Cardiac fibroblast (primary cell): ENCODE measurements around the gene REEP3.

Experiments used
- DNase-seq, 2 donors: peaks; one replicate each; pipeline versions ENCODE4 v3.0.0 to v3.0.0-alpha.2; 2010; ENCODE audit warnings: low read depth in 2 of 2
- H3K4me3 ChIP-seq, 2 donors: replicated peaks in 1 of 2; 1 replicate in 1 of 2; 2 replicates in 1 of 2; pipeline ENCODE4 v1.5.1; 2011; ENCODE audit warnings: low read depth in 2 of 2, low read length in 2 of 2, mild to moderate bottlenecking in 2 of 2, moderate library complexity in 1 of 2
- TF ChIP-seq, protein P1 (sequence below): IDR thresholded peaks from one replicate; pipeline ENCODE4 v1.5.1; 2011; ENCODE audit warnings: low read depth, mild to moderate bottlenecking, low read length, inconsistent platforms

REEP3 gene

DNA sequence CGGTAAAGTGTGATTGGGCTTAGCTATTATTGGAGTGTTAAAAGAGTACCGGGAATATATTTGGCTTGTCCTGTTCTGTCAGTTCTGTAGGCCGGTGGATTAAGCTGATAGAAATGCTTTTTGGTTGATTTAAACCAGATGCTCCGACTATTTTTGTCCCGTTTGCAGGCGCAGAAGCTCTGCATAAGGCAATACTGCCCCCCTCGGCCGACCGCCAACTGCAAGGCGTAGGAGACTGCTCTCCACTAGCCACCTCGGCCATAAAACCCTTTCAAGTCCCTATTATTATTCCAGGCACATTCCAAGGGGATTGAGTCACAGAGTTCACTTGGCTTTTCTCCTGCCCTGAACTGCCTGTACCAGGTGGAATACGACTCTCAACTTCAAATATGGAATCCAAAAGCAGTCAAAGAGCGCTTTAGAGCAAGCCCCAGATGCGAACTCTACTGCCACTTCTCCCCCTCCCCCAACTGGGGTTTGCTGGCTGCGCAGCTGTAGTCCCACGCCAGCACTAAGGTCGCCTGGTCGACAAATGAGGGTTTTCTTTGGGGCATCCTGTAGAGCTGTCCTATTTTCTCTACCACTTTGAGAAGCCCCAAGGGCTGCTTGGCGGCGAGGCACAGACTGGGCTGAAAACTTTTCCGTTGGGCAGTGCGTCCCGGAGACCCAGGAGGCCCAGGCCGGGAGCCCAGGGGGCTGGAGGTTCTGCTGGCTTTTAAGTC, 108.3 kb downstream of the REEP3 start:
- peak overlapping the region; percentile 56 to 62 for H3K4me3 ChIP-seq
- TF ChIP-seq, protein P1, sequence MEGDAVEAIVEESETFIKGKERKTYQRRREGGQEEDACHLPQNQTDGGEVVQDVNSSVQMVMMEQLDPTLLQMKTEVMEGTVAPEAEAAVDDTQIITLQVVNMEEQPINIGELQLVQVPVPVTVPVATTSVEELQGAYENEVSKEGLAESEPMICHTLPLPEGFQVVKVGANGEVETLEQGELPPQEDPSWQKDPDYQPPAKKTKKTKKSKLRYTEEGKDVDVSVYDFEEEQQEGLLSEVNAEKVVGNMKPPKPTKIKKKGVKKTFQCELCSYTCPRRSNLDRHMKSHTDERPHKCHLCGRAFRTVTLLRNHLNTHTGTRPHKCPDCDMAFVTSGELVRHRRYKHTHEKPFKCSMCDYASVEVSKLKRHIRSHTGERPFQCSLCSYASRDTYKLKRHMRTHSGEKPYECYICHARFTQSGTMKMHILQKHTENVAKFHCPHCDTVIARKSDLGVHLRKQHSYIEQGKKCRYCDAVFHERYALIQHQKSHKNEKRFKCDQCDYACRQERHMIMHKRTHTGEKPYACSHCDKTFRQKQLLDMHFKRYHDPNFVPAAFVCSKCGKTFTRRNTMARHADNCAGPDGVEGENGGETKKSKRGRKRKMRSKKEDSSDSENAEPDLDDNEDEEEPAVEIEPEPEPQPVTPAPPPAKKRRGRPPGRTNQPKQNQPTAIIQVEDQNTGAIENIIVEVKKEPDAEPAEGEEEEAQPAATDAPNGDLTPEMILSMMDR, result peak; percentile 87
- DNase-seq, result peak; percentile 99 to 100

DNA sequence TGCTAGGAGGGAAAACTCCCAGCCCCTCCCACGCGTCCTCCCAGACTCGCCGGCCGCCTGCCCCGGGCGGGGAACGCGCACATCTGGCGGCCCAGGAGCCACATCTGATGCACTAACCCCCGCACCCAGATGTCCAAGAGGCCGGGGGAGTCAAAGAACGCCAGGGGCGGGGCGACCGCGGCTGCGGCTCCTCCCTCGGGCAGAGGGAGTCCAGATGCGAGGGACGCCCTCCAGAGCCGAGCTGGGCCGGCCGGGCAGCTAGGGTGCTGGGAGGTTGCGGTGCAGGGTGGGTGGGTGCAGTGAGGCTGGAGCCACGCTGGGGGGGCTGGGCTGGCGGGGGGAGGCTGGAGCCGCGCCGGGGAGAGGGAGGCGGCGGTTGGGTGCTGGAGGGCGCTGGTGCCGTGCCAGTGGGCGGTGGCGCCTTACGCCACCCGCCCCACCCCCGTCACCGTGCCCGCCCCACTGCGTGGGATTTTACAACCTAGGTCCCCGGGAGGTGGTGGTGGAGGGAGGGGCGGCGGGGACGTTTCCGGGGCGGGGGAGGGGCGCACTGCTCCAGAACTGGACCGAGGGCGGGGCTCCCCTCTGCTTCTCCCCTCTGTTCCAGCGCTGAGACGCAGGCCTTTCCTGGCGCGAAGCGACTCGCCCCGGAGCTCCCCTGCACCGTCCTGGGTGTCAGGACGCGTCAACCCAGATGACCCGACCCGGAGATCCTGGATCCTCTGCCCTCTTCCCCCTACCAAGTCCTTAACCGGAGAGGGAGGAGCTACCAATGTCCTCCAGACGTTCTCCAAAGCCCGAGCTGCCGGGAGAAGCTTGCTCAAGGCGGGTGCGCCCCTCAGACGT, 109.1 kb downstream of the REEP3 start:
- TF ChIP-seq, protein P1, result no peak
- peak overlapping the region; percentile 56 to 62 for H3K4me3 ChIP-seq

DNA sequence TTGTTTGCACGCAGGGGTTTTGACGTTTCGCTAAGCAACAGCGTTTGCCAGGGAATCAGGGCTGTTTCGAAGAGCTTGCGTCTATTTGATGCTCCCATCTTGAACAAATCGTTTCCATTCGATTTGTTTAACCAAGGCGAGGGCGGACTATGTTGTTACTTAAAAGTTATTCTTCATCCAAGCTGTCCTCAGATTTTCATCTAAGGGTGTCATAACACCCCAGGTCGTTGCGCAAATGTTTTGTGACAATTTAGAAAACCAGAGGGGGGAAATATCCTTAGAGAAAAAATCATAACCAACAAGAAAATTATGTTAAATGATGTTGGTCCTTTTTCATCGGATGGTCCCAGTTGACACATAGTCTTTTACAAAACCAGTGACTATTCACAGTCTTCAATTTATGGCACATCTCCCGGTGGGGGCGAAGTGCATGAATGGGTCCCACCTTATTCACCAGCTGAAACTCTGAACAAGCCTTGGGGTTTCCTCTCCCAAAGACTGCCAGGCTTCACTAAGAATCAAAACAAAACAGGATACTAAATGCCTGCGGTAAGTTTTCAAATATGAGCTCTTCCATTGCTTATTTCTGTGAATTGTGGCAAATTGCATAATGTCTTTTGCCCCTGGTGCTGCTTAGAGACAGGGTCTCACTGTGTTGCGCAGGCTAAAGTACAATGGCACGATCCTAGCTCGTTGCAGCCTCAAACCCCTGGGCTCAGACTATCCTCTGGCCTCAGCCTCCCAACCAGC, 109.9 kb downstream of the REEP3 start:
- peak in 1 of 2 donors; percentile 17 for DNase-seq
- TF ChIP-seq, protein P1, result no peak
- H3K4me3 ChIP-seq, result peak overlapping the region; percentile 56 to 62

More for the DNA sequence above, 109.1 kb downstream of the REEP3 start:
- DNase-seq, result peak; percentile 95 to 97

DNA sequence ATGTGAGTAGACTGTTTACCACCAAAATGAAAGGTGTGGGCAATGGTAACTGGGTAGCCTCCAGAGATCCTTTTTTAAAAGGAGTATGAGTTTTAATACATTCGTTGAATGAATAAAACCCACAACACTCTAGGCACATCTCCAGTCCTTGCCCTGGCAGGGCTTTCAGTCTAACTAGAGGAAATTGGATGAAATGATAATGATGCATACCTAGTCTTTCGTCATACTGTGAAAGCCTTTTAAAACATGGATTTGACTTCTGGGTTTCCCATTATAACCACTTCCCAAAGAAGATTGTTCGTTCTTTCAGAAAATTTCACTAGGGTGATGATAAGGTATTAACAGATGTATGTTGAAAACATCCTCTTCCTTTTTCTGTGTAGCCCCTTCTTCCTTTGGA, 110.8 kb downstream of the REEP3 start:
- peak; percentile 36 to 49 for DNase-seq
- TF ChIP-seq, protein P1, result no peak
- no peak overlapping the region for H3K4me3 ChIP-seq

DNA sequence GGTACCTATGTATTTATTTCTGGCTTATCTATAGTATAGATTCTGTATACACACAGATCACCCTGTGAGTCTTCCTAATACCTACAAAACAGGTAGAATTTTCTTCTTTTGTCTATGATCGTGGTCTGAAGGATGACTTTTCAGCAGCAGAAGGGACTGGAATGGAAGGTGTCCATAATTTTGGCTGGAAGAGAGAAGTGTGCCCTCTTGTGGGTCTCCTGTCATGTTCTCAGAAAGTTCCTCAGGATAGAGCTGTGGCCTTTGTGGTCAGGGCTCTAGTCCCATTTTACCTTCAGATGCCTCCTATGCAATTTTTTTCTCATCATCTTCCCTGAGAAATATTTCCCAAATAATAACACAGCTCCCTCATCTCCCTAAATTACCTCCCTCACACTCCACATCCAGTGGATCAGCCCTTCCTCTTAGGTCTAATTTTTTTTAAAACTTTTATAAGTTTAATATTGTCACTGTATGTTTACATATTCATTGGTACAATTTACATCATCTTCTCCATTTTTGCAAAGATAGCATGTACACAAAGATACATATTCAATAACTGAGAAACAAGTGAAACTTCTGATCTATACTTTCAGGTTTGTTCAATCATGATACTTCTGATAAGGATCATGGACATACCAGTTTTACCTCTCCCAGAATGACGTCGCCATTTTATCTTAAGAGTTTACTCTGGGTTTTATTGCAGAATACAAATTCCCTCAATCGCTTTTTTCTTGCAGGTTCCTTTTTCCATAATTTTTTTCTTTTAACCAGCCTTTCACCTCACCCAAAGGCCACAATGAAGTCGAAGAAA, 112.7 kb downstream of the REEP3 start:
- TF ChIP-seq, protein P1, result peak; percentile 41
- peak; percentile 66 to 70 for DNase-seq

DNA sequence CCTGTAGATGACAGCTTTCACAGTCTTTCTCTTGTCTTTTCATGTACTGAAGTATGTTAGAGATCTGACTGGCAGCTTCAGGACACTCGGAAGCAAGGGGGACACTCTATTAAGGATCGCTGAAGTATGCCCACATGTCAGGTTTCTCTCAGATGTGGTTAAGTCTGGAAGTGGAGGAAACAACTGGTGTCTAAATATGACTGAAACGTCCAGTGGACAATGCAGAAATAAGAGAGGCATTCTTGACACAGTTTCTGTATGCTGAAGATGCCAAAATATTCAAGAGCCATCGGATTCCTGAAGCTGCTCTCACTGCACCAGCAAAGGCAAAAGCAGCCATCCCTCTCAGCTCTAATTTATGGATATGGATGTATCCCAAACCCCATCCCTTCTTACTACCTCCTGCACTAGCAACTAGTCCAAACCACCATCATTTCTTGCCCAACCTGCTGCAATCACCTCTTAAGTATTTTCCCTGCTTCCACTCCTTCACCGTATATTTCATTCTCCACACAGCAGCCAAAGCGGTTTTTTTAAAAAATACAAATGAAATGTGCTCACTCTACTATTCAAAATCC, 113.4 kb downstream of the REEP3 start:
- TF ChIP-seq, protein P1, result no peak
- DNase-seq, result no peak

More for the DNA sequence above, 112.7 kb downstream of the REEP3 start:
- no peak overlapping the region for H3K4me3 ChIP-seq

More for the DNA sequence above, 113.4 kb downstream of the REEP3 start:
- no peak overlapping the region for H3K4me3 ChIP-seq
